ENCODE results near the gene PCDH1.
A peak's percentile ranks its signal among the peaks of the same experiment; 100 is the strongest.

PCDH1 gene

GRCh38 chr5:141853895-141854626, 24.1 kb downstream of the PCDH1 start:
- no peak for DNase-seq (ENCODE audit: low read depth in 2 of 2)

DNA sequence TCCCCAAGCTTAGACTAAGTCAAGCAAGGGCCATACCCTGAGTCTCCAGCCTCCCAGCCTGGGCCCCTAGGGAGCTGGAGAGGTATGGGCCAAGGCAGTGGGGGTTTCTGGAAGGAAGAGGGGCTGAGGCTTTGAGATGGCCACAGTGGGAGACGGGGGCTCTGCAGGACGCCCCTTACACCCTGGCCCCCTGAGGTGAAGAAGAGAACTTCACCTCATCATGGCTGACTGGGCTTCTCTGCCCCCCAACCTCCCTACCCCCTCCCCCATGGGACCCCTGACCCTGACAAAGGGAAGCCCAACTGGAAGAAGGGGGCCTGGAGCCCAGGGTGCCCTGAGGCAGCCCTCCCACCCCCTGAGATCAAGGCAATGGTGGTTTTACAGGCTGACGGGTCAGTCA, 25.8 kb downstream of the PCDH1 start:
- DNase-seq (ENCODE audit: low read depth in 2 of 2), result no peak

GRCh38 chr5:141851195-141851874, 26.9 kb downstream of the PCDH1 start:
- no peak for DNase-seq (ENCODE audit: low read depth in 2 of 2)

GRCh38 chr5:141850786-141851185, 27.4 kb downstream of the PCDH1 start:
- DNase-seq (ENCODE audit: low read depth in 2 of 2), result no peak

DNA sequence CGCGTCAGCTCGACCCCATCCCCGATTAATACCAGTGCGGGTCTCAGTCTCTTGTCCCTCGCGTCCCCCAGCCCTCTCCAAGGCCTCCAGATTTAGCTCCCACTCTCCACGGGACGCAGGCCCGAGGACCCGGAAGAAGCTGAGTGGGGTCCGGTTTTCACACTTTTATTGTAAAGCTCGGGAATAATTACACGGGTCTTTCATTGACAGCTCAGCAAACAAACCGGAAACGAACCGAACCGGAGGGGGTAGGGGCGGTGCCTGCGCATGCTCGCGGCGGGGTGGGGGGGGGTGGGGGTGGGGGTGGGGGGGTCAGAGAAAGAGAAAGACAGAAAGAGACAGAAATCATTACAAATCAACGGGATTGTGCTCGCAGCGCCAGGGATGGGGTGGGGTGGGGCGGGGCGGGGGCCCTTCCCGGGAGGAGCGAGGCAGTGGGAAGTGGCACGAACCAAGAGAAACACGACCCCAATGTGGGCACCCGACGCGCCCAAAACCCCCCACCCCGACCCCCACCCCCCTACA, 27.9 kb downstream of the PCDH1 start:
- no peak for DNase-seq (ENCODE audit: low read depth in 2 of 2)

DNA sequence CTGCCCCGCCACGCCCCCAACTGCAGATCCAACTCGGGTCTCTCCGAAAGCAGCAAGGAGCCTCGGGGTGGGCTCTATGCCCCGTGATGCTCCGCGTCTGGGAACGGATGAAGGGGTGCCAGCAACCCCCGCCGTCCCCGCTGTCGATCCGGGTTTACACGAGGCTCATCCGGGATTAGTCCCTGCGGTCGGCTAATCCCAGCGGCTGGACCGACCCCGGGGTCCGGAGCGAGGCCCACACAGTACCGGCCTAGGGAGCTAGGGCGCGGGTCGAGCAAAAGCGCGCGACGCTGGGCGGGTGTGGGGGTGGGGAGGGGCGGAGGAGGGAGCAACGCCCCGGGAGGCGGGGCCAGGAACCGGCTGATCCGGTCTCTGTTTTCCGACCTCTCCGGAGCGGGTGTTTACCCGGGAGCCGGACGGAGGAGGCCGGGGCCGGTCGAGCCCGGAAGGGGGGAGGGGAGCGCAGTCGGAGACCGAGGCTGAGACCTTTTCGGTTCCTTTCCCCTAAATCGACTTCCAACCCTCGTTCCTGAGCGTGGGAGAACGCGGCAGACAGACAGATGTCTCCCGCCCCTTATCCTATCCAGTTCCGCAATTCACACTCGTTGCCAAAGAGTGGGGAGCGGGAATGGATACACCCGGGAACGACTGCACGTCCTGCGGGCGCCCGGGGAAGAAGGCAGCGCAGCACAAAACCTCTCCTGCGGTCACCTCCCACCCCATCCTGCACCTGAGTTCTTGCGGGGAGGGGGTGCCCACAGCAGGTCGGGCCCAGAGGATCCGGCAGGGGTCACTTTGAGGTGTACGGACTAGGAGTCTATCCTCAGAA, 28.6 kb downstream of the PCDH1 start:
- peak; percentile 36 to 43 for DNase-seq (ENCODE audit: low read depth in 2 of 2)

- peak in 1 of 2 donors; percentile 13 for DNase-seq (ENCODE audit: low read depth in 2 of 2)
These were observed 29.3 kb downstream of the PCDH1 start for GRCh38 chr5:141848744-141849414.

DNA sequence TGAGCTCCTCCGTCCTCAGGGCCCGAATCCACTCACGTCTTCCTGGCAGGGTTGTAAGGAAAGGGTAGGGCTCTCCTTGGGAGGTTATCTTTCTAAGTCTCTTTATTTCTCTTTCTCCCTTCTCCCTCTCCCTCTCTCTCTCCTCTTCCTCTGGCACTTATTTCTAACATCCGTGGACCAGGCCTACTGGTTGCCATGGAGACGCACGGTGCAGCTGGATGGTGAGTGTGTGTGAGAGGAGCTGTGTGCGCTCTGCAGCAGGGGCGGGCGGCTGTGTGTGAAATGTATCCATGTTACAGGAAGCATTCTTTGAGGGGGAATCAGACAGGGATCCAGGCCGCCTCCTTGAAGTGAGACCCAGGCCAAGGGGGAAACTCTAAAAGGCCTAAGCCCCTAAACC, 32.2 kb downstream of the PCDH1 start:
- DNase-seq (ENCODE audit: low read depth in 2 of 2), result no peak

GRCh38 chr5:141845371-141845851, 32.8 kb downstream of the PCDH1 start:
- no peak for DNase-seq (ENCODE audit: low read depth in 2 of 2)

DNA sequence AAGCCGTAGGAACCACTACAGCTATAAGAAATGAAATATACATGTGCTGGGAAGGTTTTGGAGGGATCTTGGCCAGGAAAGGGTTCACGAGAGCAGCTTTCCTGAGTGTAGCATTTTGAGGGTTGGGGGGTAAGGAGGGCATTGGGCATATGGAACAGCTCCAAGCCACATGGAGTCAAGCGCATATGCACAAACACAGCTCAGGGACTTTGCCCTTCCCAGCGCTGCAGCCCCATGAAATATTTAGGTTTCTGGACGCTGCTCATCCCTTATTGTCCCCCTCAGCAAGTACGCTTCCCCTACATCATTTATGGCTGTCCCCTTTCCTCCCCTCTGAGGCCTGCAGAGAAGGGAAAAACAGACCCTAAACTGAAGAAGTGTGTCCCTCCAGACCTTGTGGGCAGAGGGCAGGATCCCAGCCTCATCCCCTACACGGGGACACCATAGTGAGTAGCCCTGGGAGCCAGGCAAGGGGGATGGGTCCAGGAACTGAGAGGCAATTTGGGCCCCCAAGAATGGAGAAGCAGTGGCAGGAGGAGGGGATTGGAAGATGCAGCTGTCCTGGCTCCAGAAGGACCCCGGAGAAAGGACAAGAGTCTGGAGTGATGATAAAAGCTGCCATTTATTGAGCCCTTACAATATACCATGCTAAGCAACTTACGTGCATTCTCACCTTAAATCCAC, 33.7 kb downstream of the PCDH1 start:
- no peak for DNase-seq (ENCODE audit: low read depth in 2 of 2)

GRCh38 chr5:141843156-141843927, 34.9 kb downstream of the PCDH1 start:
- DNase-seq (ENCODE audit: low read depth in 2 of 2), result no peak

DNA sequence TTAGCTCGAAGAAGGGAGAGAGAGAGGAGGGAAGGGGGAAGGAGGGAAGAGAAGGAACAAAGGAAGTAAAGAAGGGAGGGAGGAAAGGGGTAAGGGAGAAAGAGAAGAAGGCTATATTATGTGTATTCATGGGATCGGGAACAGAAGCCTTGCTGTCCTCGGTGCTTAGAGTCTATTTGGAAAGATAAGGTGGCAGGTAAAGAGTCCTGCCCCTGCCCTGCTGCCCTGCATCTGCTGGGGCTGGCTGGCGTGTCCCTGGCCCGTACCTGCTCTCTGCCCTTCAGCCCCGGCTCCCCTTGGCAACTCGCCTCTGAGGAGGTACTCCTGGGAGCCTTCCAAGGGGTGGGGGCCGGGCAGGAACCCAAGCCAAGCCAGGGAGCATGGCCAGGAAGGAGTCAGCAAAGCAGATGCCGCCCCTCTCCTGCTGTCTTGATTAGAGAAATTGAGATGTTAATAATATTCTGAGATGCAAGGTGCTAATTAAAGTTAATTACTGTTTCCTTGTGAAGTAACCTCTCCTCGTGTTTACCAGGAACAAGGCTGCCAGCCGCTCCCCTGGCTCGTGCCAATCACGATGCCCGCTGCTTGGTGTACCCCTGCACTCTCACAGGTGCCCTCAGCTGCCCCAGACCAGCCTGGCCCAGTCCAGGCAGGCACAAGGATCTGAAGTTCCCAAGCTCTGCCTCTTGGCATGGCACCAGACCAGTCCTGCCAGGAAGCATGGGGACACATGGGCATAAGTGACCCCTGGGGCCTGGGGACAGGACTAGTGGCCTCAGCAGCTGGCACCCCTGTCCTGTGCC, 36.6 kb downstream of the PCDH1 start:
- no peak for DNase-seq (ENCODE audit: low read depth in 2 of 2)

- no peak for DNase-seq (ENCODE audit: low read depth in 2 of 2)
These were observed 37.3 kb downstream of the PCDH1 start for GRCh38 chr5:141840826-141841360.

- no peak for DNase-seq (ENCODE audit: low read depth in 2 of 2)
These were observed 37.9 kb downstream of the PCDH1 start for GRCh38 chr5:141840280-141840812.

- no peak for DNase-seq (ENCODE audit: low read depth in 2 of 2)
These were observed 39.1 kb downstream of the PCDH1 start for GRCh38 chr5:141839015-141839513.

DNA sequence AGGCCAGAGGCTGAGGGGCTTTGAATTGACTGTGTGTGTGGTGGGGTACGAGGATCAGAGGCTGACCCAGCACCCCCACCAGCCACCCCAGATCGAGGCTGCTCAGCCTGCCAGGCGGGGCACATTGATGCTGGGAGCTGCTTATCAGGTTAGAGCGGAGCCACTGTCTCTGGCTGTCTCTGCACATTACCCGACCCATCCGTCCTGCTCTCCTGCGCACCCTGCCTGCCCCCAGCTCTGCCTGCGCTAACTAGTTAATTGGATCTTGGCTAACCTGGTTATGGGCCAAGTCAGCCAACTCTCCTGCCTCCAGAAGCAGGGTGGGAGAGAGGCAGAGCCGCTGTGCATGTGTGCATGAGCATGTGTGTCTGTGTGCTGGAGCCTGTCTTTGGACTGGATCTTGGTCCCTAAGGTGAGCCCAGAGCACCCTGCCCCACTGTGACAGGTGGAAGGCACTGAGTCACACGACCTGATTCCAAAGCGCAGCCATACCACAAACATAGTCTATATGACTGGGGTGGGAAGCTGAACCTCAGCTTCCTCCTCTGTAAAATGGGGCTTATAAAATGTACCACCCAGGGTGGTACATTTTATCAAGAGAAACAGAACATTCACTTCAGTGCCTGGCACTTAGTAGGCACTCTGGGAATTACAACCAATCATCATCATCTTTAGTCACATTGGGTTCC, 39.7 kb downstream of the PCDH1 start:
- no peak for DNase-seq (ENCODE audit: low read depth in 2 of 2)

DNA sequence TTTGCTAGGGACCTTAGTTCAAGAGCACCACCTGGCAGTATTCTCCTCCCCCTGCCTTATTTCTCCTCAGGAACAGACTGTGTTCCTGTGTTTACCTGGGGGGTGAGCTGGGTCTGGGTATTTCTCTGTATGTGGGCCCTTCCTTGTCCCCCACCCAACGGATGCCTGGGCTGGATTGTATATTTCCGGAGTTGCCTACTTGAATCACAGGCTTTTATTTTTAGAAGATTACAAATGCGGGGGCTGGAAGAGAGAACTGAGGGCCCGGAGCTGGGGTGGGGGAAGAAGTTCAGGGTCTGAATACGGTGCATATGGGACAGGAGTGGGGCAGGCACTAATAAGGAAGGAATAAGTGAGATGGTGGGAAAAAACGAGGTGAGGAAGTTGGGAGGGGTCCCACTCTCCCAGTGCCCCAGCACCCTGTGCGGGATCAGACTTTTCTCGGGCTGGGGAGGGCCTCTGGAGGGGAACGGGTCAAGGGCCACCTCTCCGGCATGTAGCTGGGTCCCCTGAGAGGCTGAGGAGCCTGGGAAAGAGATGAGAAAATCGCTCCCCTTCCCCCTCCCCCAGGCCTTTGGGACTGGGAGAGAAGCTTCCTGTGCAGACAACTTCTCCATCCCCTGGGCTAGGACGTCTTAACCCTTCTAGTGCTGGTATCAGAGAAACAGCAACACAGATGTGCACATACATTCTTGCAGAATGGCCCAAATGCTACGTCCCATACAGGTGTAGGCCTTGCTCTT, 42.1 kb downstream of the PCDH1 start:
- no peak for DNase-seq (ENCODE audit: low read depth in 2 of 2)

Measured in stimulated activated CD8-positive, alpha-beta memory T cell treated with anti-CD3 and anti-CD28 coated beads, Interleukin-7, amount 100 ng/mL, for 1 hour (primary cell).